Measurements from ENCODE around the gene ZNF385D. TPM values are rescaled to one million over a fixed set of nuclear protein-coding genes. Genes with fewer than 3 reads are reported as not detected.

ZNF385D gene
- total and polyA plus RNA-seq, 2 of the 13 experiments (the other 11 are each of a cell fraction or from before 2014, with no cell fraction given), result not detected

DNA sequence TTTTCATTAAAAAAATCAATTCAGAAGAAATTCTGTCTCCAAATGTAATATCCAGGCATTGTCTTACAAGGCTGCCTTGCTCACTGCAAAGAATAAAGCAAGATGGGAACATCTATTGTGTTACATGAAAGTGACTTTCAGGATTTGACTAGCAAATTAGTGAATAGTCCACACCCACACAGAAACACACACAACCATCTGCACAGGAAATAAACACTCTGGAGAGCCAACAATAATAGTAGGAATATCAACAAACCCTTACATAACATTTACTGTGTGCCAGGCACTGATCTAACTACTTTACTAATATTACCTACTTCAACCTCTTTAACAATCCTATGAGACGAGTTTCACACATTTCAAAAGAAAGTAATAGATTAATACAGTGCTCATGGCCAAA lies 28.9 kb upstream of the ZNF385D start:
- ATAC-seq (no peak), DNase-seq (ENCODE audit: low spot score) (no peak), FAIRE-seq (no peak)
- ChIA-PET POLR2A (no interaction called here), CTCF (ENCODE audit: low intra/inter-chr PET ratio, low total read pairs) (no interaction called here)
- TF ChIP-seq SP1 (IDR thresholded peaks at IDR 0.05), result no peak
- TF ChIP-seq SP1 (CRISPR knock-in tag; IDR thresholded peaks at IDR 0.05), result no peak
- no peak for TF ChIP-seq RAD21 (CRISPR knock-in tag; IDR thresholded peaks at IDR 0.05)
- TF ChIP-seq, protein P1, sequence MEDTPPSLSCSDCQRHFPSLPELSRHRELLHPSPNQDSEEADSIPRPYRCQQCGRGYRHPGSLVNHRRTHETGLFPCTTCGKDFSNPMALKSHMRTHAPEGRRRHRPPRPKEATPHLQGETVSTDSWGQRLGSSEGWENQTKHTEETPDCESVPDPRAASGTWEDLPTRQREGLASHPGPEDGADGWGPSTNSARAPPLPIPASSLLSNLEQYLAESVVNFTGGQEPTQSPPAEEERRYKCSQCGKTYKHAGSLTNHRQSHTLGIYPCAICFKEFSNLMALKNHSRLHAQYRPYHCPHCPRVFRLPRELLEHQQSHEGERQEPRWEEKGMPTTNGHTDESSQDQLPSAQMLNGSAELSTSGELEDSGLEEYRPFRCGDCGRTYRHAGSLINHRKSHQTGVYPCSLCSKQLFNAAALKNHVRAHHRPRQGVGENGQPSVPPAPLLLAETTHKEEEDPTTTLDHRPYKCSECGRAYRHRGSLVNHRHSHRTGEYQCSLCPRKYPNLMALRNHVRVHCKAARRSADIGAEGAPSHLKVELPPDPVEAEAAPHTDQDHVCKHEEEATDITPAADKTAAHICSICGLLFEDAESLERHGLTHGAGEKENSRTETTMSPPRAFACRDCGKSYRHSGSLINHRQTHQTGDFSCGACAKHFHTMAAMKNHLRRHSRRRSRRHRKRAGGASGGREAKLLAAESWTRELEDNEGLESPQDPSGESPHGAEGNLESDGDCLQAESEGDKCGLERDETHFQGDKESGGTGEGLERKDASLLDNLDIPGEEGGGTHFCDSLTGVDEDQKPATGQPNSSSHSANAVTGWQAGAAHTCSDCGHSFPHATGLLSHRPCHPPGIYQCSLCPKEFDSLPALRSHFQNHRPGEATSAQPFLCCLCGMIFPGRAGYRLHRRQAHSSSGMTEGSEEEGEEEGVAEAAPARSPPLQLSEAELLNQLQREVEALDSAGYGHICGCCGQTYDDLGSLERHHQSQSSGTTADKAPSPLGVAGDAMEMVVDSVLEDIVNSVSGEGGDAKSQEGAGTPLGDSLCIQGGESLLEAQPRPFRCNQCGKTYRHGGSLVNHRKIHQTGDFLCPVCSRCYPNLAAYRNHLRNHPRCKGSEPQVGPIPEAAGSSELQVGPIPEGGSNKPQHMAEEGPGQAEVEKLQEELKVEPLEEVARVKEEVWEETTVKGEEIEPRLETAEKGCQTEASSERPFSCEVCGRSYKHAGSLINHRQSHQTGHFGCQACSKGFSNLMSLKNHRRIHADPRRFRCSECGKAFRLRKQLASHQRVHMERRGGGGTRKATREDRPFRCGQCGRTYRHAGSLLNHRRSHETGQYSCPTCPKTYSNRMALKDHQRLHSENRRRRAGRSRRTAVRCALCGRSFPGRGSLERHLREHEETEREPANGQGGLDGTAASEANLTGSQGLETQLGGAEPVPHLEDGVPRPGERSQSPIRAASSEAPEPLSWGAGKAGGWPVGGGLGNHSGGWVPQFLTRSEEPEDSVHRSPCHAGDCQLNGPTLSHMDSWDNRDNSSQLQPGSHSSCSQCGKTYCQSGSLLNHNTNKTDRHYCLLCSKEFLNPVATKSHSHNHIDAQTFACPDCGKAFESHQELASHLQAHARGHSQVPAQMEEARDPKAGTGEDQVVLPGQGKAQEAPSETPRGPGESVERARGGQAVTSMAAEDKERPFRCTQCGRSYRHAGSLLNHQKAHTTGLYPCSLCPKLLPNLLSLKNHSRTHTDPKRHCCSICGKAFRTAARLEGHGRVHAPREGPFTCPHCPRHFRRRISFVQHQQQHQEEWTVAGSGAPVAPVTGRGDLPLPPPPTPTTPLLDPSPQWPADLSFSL (CRISPR knock-in tag; IDR thresholded peaks at IDR 0.05), result no peak
- no peak for TF ChIP-seq SOX5 (CRISPR knock-in tag; IDR thresholded peaks at IDR 0.05; ENCODE audit: borderline replicate concordance)
- TF ChIP-seq, protein P2, sequence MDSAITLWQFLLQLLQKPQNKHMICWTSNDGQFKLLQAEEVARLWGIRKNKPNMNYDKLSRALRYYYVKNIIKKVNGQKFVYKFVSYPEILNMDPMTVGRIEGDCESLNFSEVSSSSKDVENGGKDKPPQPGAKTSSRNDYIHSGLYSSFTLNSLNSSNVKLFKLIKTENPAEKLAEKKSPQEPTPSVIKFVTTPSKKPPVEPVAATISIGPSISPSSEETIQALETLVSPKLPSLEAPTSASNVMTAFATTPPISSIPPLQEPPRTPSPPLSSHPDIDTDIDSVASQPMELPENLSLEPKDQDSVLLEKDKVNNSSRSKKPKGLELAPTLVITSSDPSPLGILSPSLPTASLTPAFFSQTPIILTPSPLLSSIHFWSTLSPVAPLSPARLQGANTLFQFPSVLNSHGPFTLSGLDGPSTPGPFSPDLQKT (CRISPR knock-in tag; IDR thresholded peaks at IDR 0.05; ENCODE audit: borderline replicate concordance), result no peak
- Histone ChIP-seq H4K20me1 (ENCODE audit: insufficient read depth, low read length) (no peaks in the 10 kb centered on the region), H3K4me2 (ENCODE audit: low read depth, low read length) (no peak overlapping the region), H2AFZ (ENCODE audit: low read length) (no peak overlapping the region), H3K36me3 (replicated peaks in 1 of 2; ENCODE audit: control insufficient read depth in 1 of 2, insufficient read depth in 2 of 2, low read length in 2 of 2) (no peaks in the 10 kb centered on the region), H3K4me3 (replicated peaks in 1 of 3; ENCODE audit: insufficient read depth in 1 of 3, low read depth in 2 of 3, low read length in 3 of 3) (no peak overlapping the region), H3K4me1 (ENCODE audit: insufficient read depth, low read length) (no peaks in the 10 kb centered on the region), H3K27ac (ENCODE audit: extremely low read length, insufficient read depth, low read length) (no peak overlapping the region), H3K9ac (ENCODE audit: insufficient read depth, low read depth, low read length) (no peak overlapping the region), H3K9me3 (ENCODE audit: low read length) (peaks cover 7% of the 10 kb centered on the region; the same call in 1 of the 2 replicates), H3K27me3 (ENCODE audit: control insufficient read depth in 1 of 2, insufficient read depth in 2 of 2, low read length in 2 of 2) (no peaks in the 10 kb centered on the region), H3K79me2 (ENCODE audit: insufficient read depth, low read length) (no peaks in the 10 kb centered on the region)
- intact Hi-C loops (cut with micrococcal nuclease; ENCODE audit: unreplicated experiment) (no loop called here), in situ Hi-C loops (cut with HindIII; ENCODE audit: extremely low pct_ligation_motif_present, low pct_unique_long_range_greater_than_20kb) (no loop called here)
- WGBS (ENCODE audit: low lambda C conversion rate), result 0% methylated on average over 1 of the region's 1 CpG
- BruUV-seq (replicated peaks), result no TSS peak

All from HepG2 (cell line).